ENCODE measurements around the gene PDGFD. TPM values are rescaled to one million over a fixed set of nuclear protein-coding genes. Genes with fewer than 3 reads are reported as not detected.

The PDGFD gene
- total RNA-seq, 1 experiment from 2014 or later: 1.7 TPM

DNA sequence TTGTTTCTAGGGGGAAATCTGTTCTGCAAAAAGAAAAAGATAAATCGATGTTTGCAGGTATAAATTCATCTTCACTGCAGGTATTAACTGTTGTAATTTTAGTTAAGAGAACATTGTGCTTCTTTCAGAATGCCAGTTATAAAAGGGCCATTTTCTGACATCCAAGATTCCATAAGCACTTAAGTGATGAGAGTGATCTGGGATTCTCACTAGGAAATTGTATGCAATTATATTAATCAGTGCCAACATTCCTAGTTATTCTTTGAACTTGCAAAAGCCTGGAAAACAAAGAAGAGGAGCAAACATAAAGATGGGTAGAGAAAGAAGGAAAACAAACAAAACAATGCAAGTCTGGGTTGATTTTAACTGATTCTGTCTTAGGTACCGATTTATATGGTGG lies 122.2 kb downstream of the PDGFD start:
- WGBS (ENCODE audit: extremely low coverage, insufficient read length, low lambda C conversion rate): no CpG with 5 or more reads among the region's 2 CpGs
- H3K27ac ChIP-seq (ENCODE audit: insufficient read length, low read depth, low read length): no peak overlapping the region
- H3K23ac ChIP-seq (ENCODE audit: insufficient read length, low read depth, low read length): no peak overlapping the region
- H2BK15ac ChIP-seq (ENCODE audit: low read depth, low read length): no peak overlapping the region
- no peaks in the 10 kb centered on the region for H3K27me3 Mint-ChIP-seq (ENCODE audit: low read depth)
- H3K4me3 Mint-ChIP-seq: no peak overlapping the region
- no peak overlapping the region for H4K91ac ChIP-seq (ENCODE audit: insufficient read length, low read depth, low read length)
- TF ChIP-seq CTCF (conservative IDR thresholded peaks at IDR 0.05): no peak
- H3K9ac ChIP-seq (ENCODE audit: extremely low read depth, insufficient read length, low read length): no peak overlapping the region
- no peak overlapping the region for H3K56ac ChIP-seq (ENCODE audit: insufficient read length, low read depth, low read length)
- no peak for DNase-seq
- no peak overlapping the region for H4K8ac ChIP-seq (replicated peaks; ENCODE audit: insufficient read length, low read depth, low read length)
- no peak overlapping the region for H3K14ac ChIP-seq (ENCODE audit: insufficient read depth, low read length)
- H3K4me1 ChIP-seq (ENCODE audit: insufficient read depth, low read length): no peaks in the 10 kb centered on the region; the same call in 1 of the 2 replicates
- no peak overlapping the region for H2AK5ac ChIP-seq (ENCODE audit: insufficient read length, low read length)
- H3K4me2 ChIP-seq (ENCODE audit: insufficient read depth, insufficient read length, low read length): no peak overlapping the region
- no peaks in the 10 kb centered on the region for H3K9me3 Mint-ChIP-seq
- H3T11ph ChIP-seq (ENCODE audit: low read length): no peak overlapping the region
- no peaks in the 10 kb centered on the region for H3K23me2 ChIP-seq (ENCODE audit: insufficient read length, low read depth, low read length, poor library complexity, severe bottlenecking)
- no peak overlapping the region for H3K18ac ChIP-seq (ENCODE audit: insufficient read length, low read depth, low read length)
- no peak overlapping the region for H2AFZ ChIP-seq (ENCODE audit: low read length)
- no peaks in the 10 kb centered on the region for H3K79me1 ChIP-seq (ENCODE audit: insufficient read depth, low read depth, low read length, poor library complexity, severe bottlenecking)
- peak overlapping the region in 1 of 3 experiments; percentile 81; a peak in 1 of 7 replicates for H3K27ac Mint-ChIP-seq
- H3K4me1 Mint-ChIP-seq: peaks cover 0 to 5% of the 10 kb centered on the region in 2 experiments; a peak in 1 of 4 replicates
- H3K79me2 ChIP-seq (ENCODE audit: insufficient read depth, low read length): no peaks in the 10 kb centered on the region
- H3K9me3 ChIP-seq (ENCODE audit: control insufficient read depth, low read depth, low read length): no peaks in the 10 kb centered on the region
- no peak overlapping the region for H2BK5ac ChIP-seq (ENCODE audit: insufficient read length, low read length)
- no peak overlapping the region for H2BK120ac ChIP-seq (ENCODE audit: low read depth, low read length, poor library complexity, severe bottlenecking)
- no peak overlapping the region for H4K5ac ChIP-seq (ENCODE audit: insufficient read length, low read depth, low read length)
- H3K4ac ChIP-seq (ENCODE audit: low read depth, low read length): no peak overlapping the region
- H2BK20ac ChIP-seq (ENCODE audit: low read depth, low read length, poor library complexity, severe bottlenecking): no peak overlapping the region
- H3K27me3 ChIP-seq (ENCODE audit: insufficient read depth, low read length): no peaks in the 10 kb centered on the region
- H3K36me3 Mint-ChIP-seq (ENCODE audit: insufficient read depth in 1 of 3, low read depth in 3 of 3): no peaks in the 10 kb centered on the region
- H2BK12ac ChIP-seq (ENCODE audit: insufficient read length, low read depth, low read length): no peak overlapping the region
- H4K20me1 ChIP-seq (ENCODE audit: control insufficient read depth, insufficient read depth, insufficient read length): no peaks in the 10 kb centered on the region
